IMR-90 (cell line): Measurements from ENCODE around the gene CLEC6A. TPM values are rescaled to one million over a fixed set of nuclear protein-coding genes. Genes with fewer than 3 reads are reported as not detected.

Source experiments
- ATAC-seq: fragments of 200-7000 bp; cut with Tn5 transposase; 2 replicates; pipeline ENCODE4 v1.9.1; 2020; ENCODE audit warnings: low read depth, mild to moderate bottlenecking, moderate library complexity
- Bru-seq: library from RNA; stranded (reverse); fragments of 400-500 nt; gene quantifications from one replicate; lab custom pipeline; 2021; lab: Mats Ljungman, UMichigan
- BruChase-seq, 2 experiments: library from RNA; stranded (reverse); fragments of 400-500 nt; gene quantifications; one replicate each; lab custom pipeline; 2021; lab: Mats Ljungman, UMichigan
- BruUV-seq: library from RNA; stranded (reverse); fragments of 400-500 nt; replicated peaks from 2 replicates; lab custom pipeline; 2021; lab: Mats Ljungman, UMichigan
- CTCF ChIA-PET: fragments of 300-600 bp; formaldehyde crosslinking; extraction: SDS; loops from one replicate; lab custom pipeline; 2021; ENCODE audit warnings: antibody characterized with exemption; lab: Yijun Ruan, JAX
- POLR2A ChIA-PET: fragments of 300-600 bp; sonication (Branson Sonifier 250); formaldehyde crosslinking; loops from one replicate; lab custom pipeline; 2022; ENCODE audit warnings: antibody characterized with exemption; ENCODE audit not compliant: unreplicated experiment; lab: Charles Lee
- DNase-seq: peaks from one replicate; pipeline ENCODE4 v3.0.0; 2013
- H2AFZ ChIP-seq: replicated peaks from 2 replicates; pipeline ENCODE3; 2013; ENCODE audit warnings: low read length, mild to moderate bottlenecking; ENCODE audit not compliant: poor library complexity
- H2AK5ac ChIP-seq: 2 replicates; pipeline ENCODE4 v1.6.1; 2013; ENCODE audit warnings: low read depth, low read length, inconsistent platforms
- H2AK9ac ChIP-seq: replicated peaks from 2 replicates; pipeline ENCODE3; 2013; ENCODE audit warnings: mild to moderate bottlenecking, low read depth, low read length, moderate library complexity; ENCODE audit not compliant: poor library complexity
- H2BK120ac ChIP-seq: 2 replicates; pipeline ENCODE4 v1.6.1; 2013; ENCODE audit warnings: low read depth, low read length, inconsistent platforms
- H2BK15ac ChIP-seq: 3 replicates; pipeline ENCODE4 v1.6.1; 2013; ENCODE audit warnings: low read depth, low read length, inconsistent platforms
- H2BK20ac ChIP-seq: 2 replicates; pipeline ENCODE4 v1.6.1; 2013; ENCODE audit warnings: low read depth, mild to moderate bottlenecking, inconsistent platforms, low read length, moderate library complexity
- H2BK5ac ChIP-seq: 2 replicates; pipeline ENCODE4 v1.6.1; 2013; ENCODE audit warnings: mild to moderate bottlenecking, low read depth, low read length, inconsistent platforms; ENCODE audit not compliant: poor library complexity, severe bottlenecking
- H3K14ac ChIP-seq: replicated peaks from 2 replicates; pipeline ENCODE4 v1.6.1; 2013; ENCODE audit warnings: low read depth, low read length, inconsistent platforms
- H3K18ac ChIP-seq: 2 replicates; pipeline ENCODE4 v1.6.1; 2013; ENCODE audit warnings: low read depth, low read length, control low read depth
- H3K23ac ChIP-seq: 2 replicates; pipeline ENCODE4 v1.6.1; 2013; ENCODE audit warnings: low read depth, low read length, inconsistent platforms
- H3K27ac ChIP-seq: 2 replicates; pipeline ENCODE4 v1.5.1; 2013; ENCODE audit warnings: mild to moderate bottlenecking, control low read depth, low read length; ENCODE audit not compliant: insufficient read depth
- H3K27me3 ChIP-seq: 2 replicates; pipeline ENCODE4 v1.6.1; 2013; ENCODE audit warnings: low read length; ENCODE audit not compliant: control insufficient read depth, insufficient read depth
- H3K36me3 ChIP-seq: 2 replicates; pipeline ENCODE4 v1.6.1; 2013; ENCODE audit warnings: low read length, mixed read lengths; ENCODE audit not compliant: control insufficient read depth, insufficient read depth
- H3K4ac ChIP-seq: 2 replicates; pipeline ENCODE4 v1.6.1; 2013; ENCODE audit warnings: low read depth, low read length, inconsistent platforms
- H3K4me1 ChIP-seq: 2 replicates; pipeline ENCODE4 v1.6.1; 2013; ENCODE audit warnings: low read length, mixed read lengths; ENCODE audit not compliant: control insufficient read depth, insufficient read depth
- H3K4me2 ChIP-seq: 2 replicates; pipeline ENCODE4 v1.6.1; 2013; ENCODE audit warnings: low read depth, mild to moderate bottlenecking, control low read depth, low read length, moderate library complexity
- H3K4me3 ChIP-seq: 2 replicates; pipeline ENCODE4 v1.5.1; 2013; ENCODE audit warnings: low read depth, mild to moderate bottlenecking, control low read depth, low read length, moderate library complexity; ENCODE audit not compliant: insufficient read depth
- H3K56ac ChIP-seq: 2 replicates; pipeline ENCODE4 v1.6.1; 2013; ENCODE audit warnings: low read length, inconsistent platforms; ENCODE audit not compliant: insufficient read depth; ENCODE audit errors: extremely low read depth
- H3K79me1 ChIP-seq, 2 experiments: 2 replicates each; pipeline ENCODE4 v1.6.1; 2013; ENCODE audit warnings: low read length in 2 of 2, inconsistent platforms in 1 of 2, low read depth in 1 of 2
- H3K9ac ChIP-seq: 2 replicates; pipeline ENCODE4 v1.6.1; 2013; ENCODE audit warnings: low read depth, low read length, control low read depth
- H3K9me1 ChIP-seq: 2 replicates; pipeline ENCODE4 v1.6.1; 2013; ENCODE audit warnings: low read length, inconsistent platforms; ENCODE audit not compliant: insufficient read depth
- H3K9me3 ChIP-seq: 2 replicates; pipeline ENCODE4 v1.6.1; 2013; ENCODE audit warnings: low read length; ENCODE audit not compliant: control insufficient read depth, insufficient read depth
- H4K20me1 ChIP-seq: 2 replicates; pipeline ENCODE4 v1.6.1; 2013; ENCODE audit warnings: low read length, inconsistent platforms; ENCODE audit not compliant: insufficient read depth
- H4K5ac ChIP-seq: 2 replicates; pipeline ENCODE4 v1.6.1; 2013; ENCODE audit warnings: mild to moderate bottlenecking, low read depth, low read length, control low read depth
- H4K8ac ChIP-seq, 2 experiments: 2 replicates each; pipeline ENCODE4 v1.6.1; 2013; ENCODE audit warnings: low read depth in 2 of 2, low read length in 2 of 2, control low read depth in 1 of 2, inconsistent platforms in 1 of 2
- H4K91ac ChIP-seq: 2 replicates; pipeline ENCODE4 v1.6.1; 2013; ENCODE audit warnings: low read depth, low read length, inconsistent platforms; ENCODE audit not compliant: insufficient read depth
- BHLHE40 ChIP-seq: fragments of 150-350 bp; IDR thresholded peaks from 2 replicates; pipeline ENCODE4 v1.6.1; 2016; ENCODE audit warnings: mild to moderate bottlenecking, low read depth, low read length
- CEBPB ChIP-seq: IDR thresholded peaks from 2 replicates; pipeline ENCODE4 v1.6.1; 2012; ENCODE audit warnings: low read depth, low read length, improper control_type of control experiment
- CHD1 ChIP-seq: IDR thresholded peaks from 2 replicates; pipeline ENCODE4 v1.6.1; 2012; ENCODE audit warnings: low read depth, low read length, improper control_type of control experiment
- ELK1 ChIP-seq: fragments of 150-350 bp; IDR thresholded peaks from 2 replicates; pipeline ENCODE4 v1.6.1; 2016; ENCODE audit warnings: low read depth, mild to moderate bottlenecking, low read length, moderate library complexity, borderline replicate concordance
- FOS ChIP-seq: fragments of 150-350 bp; IDR thresholded peaks from 2 replicates; pipeline ENCODE4 v1.6.1; 2016; ENCODE audit warnings: low read depth, low read length
- MAFK ChIP-seq: IDR thresholded peaks from 2 replicates; pipeline ENCODE4 v1.6.1; 2012; ENCODE audit warnings: low read depth, low read length, improper control_type of control experiment
- MAZ ChIP-seq: IDR thresholded peaks from 2 replicates; pipeline ENCODE4 v1.6.1; 2012; ENCODE audit warnings: low read depth, mild to moderate bottlenecking, low read length, improper control_type of control experiment, moderate library complexity, borderline replicate concordance
- MXI1 ChIP-seq: IDR thresholded peaks from 2 replicates; pipeline ENCODE4 v1.6.1; 2012; ENCODE audit warnings: low read depth, mild to moderate bottlenecking, low read length, moderate library complexity, borderline replicate concordance
- NFE2L2 ChIP-seq: fragments of 150-350 bp; IDR thresholded peaks from 2 replicates; pipeline ENCODE4 v1.6.1; 2016; ENCODE audit warnings: low read depth, mild to moderate bottlenecking, low read length
- POLR2A ChIP-seq: IDR thresholded peaks from 2 replicates; pipeline ENCODE4 v1.6.1; 2012; ENCODE audit warnings: mild to moderate bottlenecking, low read depth, low read length
- RAD21 ChIP-seq: IDR thresholded peaks from 2 replicates; pipeline ENCODE4 v1.6.1; 2012; ENCODE audit warnings: low read length, improper control_type of control experiment
- RCOR1 ChIP-seq: IDR thresholded peaks from 2 replicates; pipeline ENCODE4 v1.6.1; 2012; ENCODE audit warnings: mild to moderate bottlenecking, low read length, improper control_type of control experiment; ENCODE audit not compliant: insufficient replicate concordance
- RFX5 ChIP-seq: IDR thresholded peaks from 2 replicates; pipeline ENCODE4 v1.8.0; 2012; ENCODE audit warnings: low read depth, mild to moderate bottlenecking, low read length, moderate library complexity
- SMC3 ChIP-seq: fragments of 150-350 bp; IDR thresholded peaks from 2 replicates; pipeline ENCODE4 v1.6.1; 2016; ENCODE audit warnings: low read depth, mild to moderate bottlenecking, antibody characterized with exemption, low read length, moderate library complexity
- WGBS, 2 experiments: methylation state at CpG; one replicate each; pipeline versions ENCODE4 v1.1.5 to v1.1.7; 2013; ENCODE audit warnings: missing lambda C conversion rate in 2 of 2; ENCODE audit not compliant: insufficient read length in 1 of 2; ENCODE audit errors: extremely low coverage in 2 of 2; 5-methylcytosine and 5-hydroxymethylcytosine counted together
- dilution Hi-C: fragments of 300-500 bp; cut with HindIII; formaldehyde crosslinking; loops from one replicate; pipeline ENCODE4 v1.14.3; 2018; ENCODE audit warnings: low sequenced_read_pairs; ENCODE audit not compliant: unreplicated experiment
- in situ Hi-C: fragments of 300-500 bp; cut with MboI; formaldehyde crosslinking; loops from 3 replicates; pipeline ENCODE4 v1.14.3; 2019; ENCODE audit warnings: low sequenced_read_pairs, inconsistent platforms, mixed read lengths
- intact Hi-C: fragments of 100-400 bp; cut with micrococcal nuclease; formaldehyde crosslinking; loops from 2 replicates; pipeline ENCODE4 v1.10.0; 2022
- long read RNA-seq: library from polyadenylated mRNA; unstranded; transcript quantifications from one replicate; pipeline ENCODE4 v2.0.0, GENCODE V29; 2021; ENCODE audit not compliant: unreplicated experiment
- polyA plus RNA-seq, 3 experiments: library from polyadenylated mRNA; depleted of rRNA; stranded (reverse); fragments of >200 nt; gene quantifications; 2 replicates each; pipeline ENCODE4 v1.2.3, GENCODE V29; 2012; ENCODE audit warnings: low replicate concordance in 1 of 3
- total RNA-seq: library from RNA; depleted of rRNA; stranded (reverse); fragments of >200 nt; gene quantifications from 2 replicates; pipeline ENCODE4 v1.2.3, GENCODE V29; 2012; rRNA removed
- TF ChIP-seq, protein P1 (sequence below): fragments of 150-350 bp; IDR thresholded peaks from 2 replicates; pipeline ENCODE4 v1.6.1; 2017; ENCODE audit warnings: mild to moderate bottlenecking, antibody characterized with exemption, low read length, low read depth

The CLEC6A gene
- total RNA-seq (not detected in 2 replicates), polyA plus RNA-seq (2012; rRNA removed) (not detected in 2 replicates), Bru-seq, nascent RNA (not detected), BruChase-seq, experiment 1, labeled RNA remaining after a 6-hour chase (not detected), BruChase-seq, experiment 2, labeled RNA remaining after a 2-hour chase (percentile 4 among the genes with signal in this experiment)
- not detected in 2 replicates for polyA plus RNA-seq (2012; cell fraction: cytosol; rRNA removed)
- not detected in 2 replicates for polyA plus RNA-seq (2012; cell fraction: nucleus; rRNA removed; ENCODE audit: low replicate concordance)
- long read RNA-seq = 0 reads

- intact Hi-C loops = no loop called here
- in situ Hi-C loops = no loop called here
- H2BK5ac ChIP-seq = no peak within 1 kb of the TSS
- no TSS peak for BruUV-seq
- no peak within 1 kb of the TSS for H2BK20ac ChIP-seq
- H2BK120ac ChIP-seq = no peak within 1 kb of the TSS
- H3K23ac ChIP-seq = no peak within 1 kb of the TSS
- H3K4me3 ChIP-seq = no peak within 1 kb of the TSS
- no peak within 1 kb of the TSS for H4K5ac ChIP-seq
- H3K4me2 ChIP-seq = no peak within 1 kb of the TSS
- no peak within 1 kb of the TSS for H3K4ac ChIP-seq
- dilution Hi-C loops = no loop called here
- POLR2A ChIA-PET = no interaction called here
- DNase-seq (no peak), ATAC-seq (no peak)
- CTCF ChIA-PET = no interaction called here
- H3K36me3 ChIP-seq = no peaks in the 10 kb centered on the region
- H4K20me1 ChIP-seq = no peaks in the 10 kb centered on the region
- H3K27me3 ChIP-seq = no peaks in the 10 kb centered on the region
- no peak within 1 kb of the TSS for H3K27ac ChIP-seq
- no peak within 1 kb of the TSS for H2AFZ ChIP-seq
- no peak within 1 kb of the TSS for H2AK5ac ChIP-seq
- no peak within 1 kb of the TSS for H3K14ac ChIP-seq
- H3K9me1 ChIP-seq = no peaks in the 10 kb centered on the region
- H4K91ac ChIP-seq = no peak within 1 kb of the TSS
- H3K9me3 ChIP-seq = no peaks in the 10 kb centered on the region
- no peaks in the 10 kb centered on the region for H3K79me1 ChIP-seq
- H4K8ac ChIP-seq = no peak within 1 kb of the TSS
- no peak within 1 kb of the TSS for H2AK9ac ChIP-seq
- H3K9ac ChIP-seq = no peak within 1 kb of the TSS
- H2BK15ac ChIP-seq = no peak within 1 kb of the TSS
- no peaks in the 10 kb centered on the region for H3K4me1 ChIP-seq
- H3K18ac ChIP-seq = no peak within 1 kb of the TSS
- WGBS, 2 experiments = no CpG with 5 or more reads among the region's 2 CpGs
- H3K56ac ChIP-seq = no peak within 1 kb of the TSS
- no peak for TF ChIP-seq RFX5
- TF ChIP-seq MAZ = no peak
- no peak for TF ChIP-seq RAD21
- TF ChIP-seq FOS = no peak
- TF ChIP-seq ELK1 = no peak
- TF ChIP-seq MXI1 = no peak
- TF ChIP-seq POLR2A = no peak
- TF ChIP-seq NFE2L2 = no peak
- no peak for TF ChIP-seq MAFK
- TF ChIP-seq BHLHE40 = no peak
- TF ChIP-seq RCOR1 = no peak
- no peak for TF ChIP-seq SMC3
- TF ChIP-seq CHD1 = no peak
- TF ChIP-seq, protein P1, sequence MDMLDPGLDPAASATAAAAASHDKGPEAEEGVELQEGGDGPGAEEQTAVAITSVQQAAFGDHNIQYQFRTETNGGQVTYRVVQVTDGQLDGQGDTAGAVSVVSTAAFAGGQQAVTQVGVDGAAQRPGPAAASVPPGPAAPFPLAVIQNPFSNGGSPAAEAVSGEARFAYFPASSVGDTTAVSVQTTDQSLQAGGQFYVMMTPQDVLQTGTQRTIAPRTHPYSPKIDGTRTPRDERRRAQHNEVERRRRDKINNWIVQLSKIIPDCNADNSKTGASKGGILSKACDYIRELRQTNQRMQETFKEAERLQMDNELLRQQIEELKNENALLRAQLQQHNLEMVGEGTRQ = no peak
- TF ChIP-seq CEBPB = no peak
Observed at GRCh38 chr12:8455727-8456360, at the start of gene CLEC6A. Gene CLEC6A, plus strand, starts transcription at chr12:8455962. Its CDS starts 150 bp downstream, at chr12:8456112.
